ENCODE data around the gene WIPF2. TPM values are rescaled to one million over a fixed set of nuclear protein-coding genes. Genes with fewer than 3 reads are reported as not detected.
"Not testable (repeated sequence)": the region's sequence is repeated elsewhere in the genome, so short reads cannot be mapped to it uniquely, and the experiment has no call there.

WIPF2 gene
- polyA plus RNA-seq, 1 donor from 2014 or later, result 11.4 TPM

GRCh38 chr17:40287494-40288369, 68.6 kb downstream of the WIPF2 start, which contains the start of gene CDC6:
Gene CDC6, plus strand, starts transcription at chr17:40287879. Its CDS starts 1,542 bp downstream, at chr17:40289421.
- no peaks in the 10 kb centered on the region for H3K27me3 Mint-ChIP-seq
- no peaks in the 10 kb centered on the region for H3K9me3 Mint-ChIP-seq
- H3K36me3 Mint-ChIP-seq, result no peaks in the 10 kb centered on the region
- H3K4me1 Mint-ChIP-seq, result peaks cover 6 to 15% (median 15%) of the 10 kb centered on the region in 3 donors
- peak within 1 kb of the TSS; percentile 94 to 99 (median 97) for H3K4me3 Mint-ChIP-seq
- peak within 1 kb of the TSS; percentile 33 to 93 (median 80) for H3K27ac Mint-ChIP-seq

- Mint-ChIP-seq H3K36me3 (no peaks in the 10 kb centered on the region), H3K4me1 (peaks cover 8 to 15% (median 14%) of the 10 kb centered on the region in 3 donors), H3K9me3 (no peaks in the 10 kb centered on the region), H3K4me3 (peak overlapping the region in 1 of 4 donors; percentile 6), H3K27me3 (no peaks in the 10 kb centered on the region), H3K27ac (peak overlapping the region in 1 of 3 donors; percentile 33)
These were observed 71.7 kb downstream of the WIPF2 start for GRCh38 chr17:40290629-40291280.

GRCh38 chr17:40291281-40291664, 72.2 kb downstream of the WIPF2 start:
- Mint-ChIP-seq H3K36me3 (no peaks in the 10 kb centered on the region), H3K4me1 (peaks cover 8 to 15% (median 14%) of the 10 kb centered on the region in 3 donors), H3K27me3 (no peaks in the 10 kb centered on the region), H3K9me3 (no peaks in the 10 kb centered on the region), H3K4me3 (peak overlapping the region in 1 of 4 donors; percentile 8), H3K27ac (no peak overlapping the region)

- Mint-ChIP-seq H3K4me1 (peaks cover 1 to 5% (median 3%) of the 10 kb centered on the region in 3 donors), H3K4me3 (no peak overlapping the region), H3K9me3 (no peaks in the 10 kb centered on the region), H3K36me3 (no peaks in the 10 kb centered on the region), H3K27me3 (no peaks in the 10 kb centered on the region), H3K27ac (no peak overlapping the region)
These were observed 74.3 kb downstream of the WIPF2 start for GRCh38 chr17:40293363-40293762.

GRCh38 chr17:40295488-40296436, 76.7 kb downstream of the WIPF2 start:
- H3K36me3 Mint-ChIP-seq, result no peaks in the 10 kb centered on the region
- H3K27ac Mint-ChIP-seq, result peak overlapping the region in 1 of 3 donors; percentile 35
- no peak overlapping the region for H3K4me3 Mint-ChIP-seq
- no peaks in the 10 kb centered on the region for H3K9me3 Mint-ChIP-seq
- no peaks in the 10 kb centered on the region for H3K27me3 Mint-ChIP-seq
- H3K4me1 Mint-ChIP-seq, result peaks cover 0 to 1% (median 1%) of the 10 kb centered on the region in 3 donors

- Mint-ChIP-seq H3K27me3 (no peaks in the 10 kb centered on the region), H3K4me3 (no peak overlapping the region), H3K4me1 (peaks cover 0 to 1% (median 0%) of the 10 kb centered on the region in 3 donors), H3K27ac (no peak overlapping the region), H3K36me3 (no peaks in the 10 kb centered on the region), H3K9me3 (no peaks in the 10 kb centered on the region)
These were observed 78.4 kb downstream of the WIPF2 start for GRCh38 chr17:40297511-40297910.

- Mint-ChIP-seq H3K9me3 (no peaks in the 10 kb centered on the region), H3K4me1 (peaks cover 3 to 5% (median 5%) of the 10 kb centered on the region in 3 donors), H3K4me3 (no peak overlapping the region), H3K27ac (peak overlapping the region in 1 of 3 donors; percentile 60), H3K36me3 (no peaks in the 10 kb centered on the region), H3K27me3 (no peaks in the 10 kb centered on the region)
These were observed 79.6 kb downstream of the WIPF2 start for GRCh38 chr17:40298726-40299125.

GRCh38 chr17:40299159-40299757, 80.2 kb downstream of the WIPF2 start:
- H3K4me3 Mint-ChIP-seq, H3K27me3 Mint-ChIP-seq, H3K4me1 Mint-ChIP-seq, H3K36me3 Mint-ChIP-seq, H3K27ac Mint-ChIP-seq, H3K9me3 Mint-ChIP-seq: not testable (repeated sequence)

GRCh38 chr17:40301315-40301714, 82.2 kb downstream of the WIPF2 start:
- no peaks in the 10 kb centered on the region for H3K9me3 Mint-ChIP-seq
- H3K36me3 Mint-ChIP-seq, result no peaks in the 10 kb centered on the region
- no peak overlapping the region for H3K27ac Mint-ChIP-seq
- H3K4me3 Mint-ChIP-seq, result no peak overlapping the region
- peaks cover 3 to 5% (median 5%) of the 10 kb centered on the region in 3 donors for H3K4me1 Mint-ChIP-seq
- H3K27me3 Mint-ChIP-seq, result no peaks in the 10 kb centered on the region

GRCh38 chr17:40303009-40303657, 84.0 kb downstream of the WIPF2 start:
- no peak overlapping the region for H3K4me3 Mint-ChIP-seq
- no peaks in the 10 kb centered on the region for H3K36me3 Mint-ChIP-seq
- H3K9me3 Mint-ChIP-seq, result no peaks in the 10 kb centered on the region
- peaks cover 3 to 5% (median 5%) of the 10 kb centered on the region in 3 donors for H3K4me1 Mint-ChIP-seq
- H3K27ac Mint-ChIP-seq, result peak overlapping the region in 2 of 3 donors; percentile 36 to 60
- no peaks in the 10 kb centered on the region for H3K27me3 Mint-ChIP-seq

GRCh38 chr17:40303708-40304551, 84.8 kb downstream of the WIPF2 start:
- no peaks in the 10 kb centered on the region for H3K27me3 Mint-ChIP-seq
- no peaks in the 10 kb centered on the region for H3K36me3 Mint-ChIP-seq
- peak overlapping the region in 1 of 3 donors; percentile 36 for H3K27ac Mint-ChIP-seq
- no peak overlapping the region for H3K4me3 Mint-ChIP-seq
- H3K4me1 Mint-ChIP-seq, result peaks cover 3 to 5% (median 5%) of the 10 kb centered on the region in 3 donors
- no peaks in the 10 kb centered on the region for H3K9me3 Mint-ChIP-seq

- H3K9me3 Mint-ChIP-seq, H3K27ac Mint-ChIP-seq, H3K4me1 Mint-ChIP-seq: not testable (repeated sequence)
These were observed 85.4 kb downstream of the WIPF2 start for GRCh38 chr17:40304552-40304863.

GRCh38 chr17:40304866-40305265, 85.8 kb downstream of the WIPF2 start:
- H3K4me1 Mint-ChIP-seq, H3K36me3 Mint-ChIP-seq, H3K27me3 Mint-ChIP-seq, H3K9me3 Mint-ChIP-seq, H3K27ac Mint-ChIP-seq, H3K4me3 Mint-ChIP-seq: not testable (repeated sequence)

More at GRCh38 chr17:40304552-40304863, 85.4 kb downstream of the WIPF2 start:
- H3K36me3 Mint-ChIP-seq, H3K27me3 Mint-ChIP-seq, H3K4me3 Mint-ChIP-seq: not testable (repeated sequence)

Measured in IgD-negative memory B cell (primary cell).